ENCODE data around the gene PHOX2A.

DNA sequence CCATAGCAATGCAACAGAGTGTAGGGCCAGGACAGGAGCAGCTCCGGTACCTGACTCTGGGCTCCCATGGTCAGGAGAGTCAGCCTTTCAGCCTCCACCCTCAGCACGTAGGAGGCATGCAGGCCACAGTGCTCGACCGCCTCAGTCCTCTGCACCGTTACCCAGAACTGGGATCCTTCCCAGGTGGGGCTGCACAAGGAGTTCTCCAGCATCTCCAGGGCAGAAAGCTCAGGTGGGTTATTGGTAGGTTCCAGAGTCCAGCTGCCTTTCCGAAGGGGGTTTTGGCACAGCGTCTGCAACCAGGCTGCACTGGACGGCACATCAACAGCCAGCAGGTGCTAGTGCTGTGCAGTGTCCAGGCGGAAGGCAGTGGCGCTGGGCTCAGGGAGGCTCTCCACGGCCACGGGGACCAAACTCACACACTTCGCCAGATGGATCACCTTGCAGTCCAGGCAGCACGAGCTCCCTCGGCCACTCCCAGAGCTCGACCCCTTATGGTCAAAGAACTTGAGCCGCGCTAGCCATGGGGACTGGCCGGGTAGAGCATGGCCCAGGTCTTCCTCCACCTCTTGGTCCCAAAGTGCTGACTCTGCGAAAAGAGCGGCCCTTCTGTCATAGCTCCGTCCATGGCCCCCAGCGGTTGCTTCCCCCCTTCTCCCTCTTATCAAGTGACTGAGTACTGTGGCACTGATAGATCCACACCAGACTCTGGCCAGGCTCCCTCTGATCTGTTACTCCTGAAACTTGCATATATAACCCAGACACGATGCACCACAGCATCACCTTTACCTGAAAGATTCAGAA, 6.9 kb upstream of the PHOX2A start:
- TF ChIP-seq POLR2A (IDR thresholded peaks at IDR 0.05): no peak
- TF ChIP-seq, protein P1, sequence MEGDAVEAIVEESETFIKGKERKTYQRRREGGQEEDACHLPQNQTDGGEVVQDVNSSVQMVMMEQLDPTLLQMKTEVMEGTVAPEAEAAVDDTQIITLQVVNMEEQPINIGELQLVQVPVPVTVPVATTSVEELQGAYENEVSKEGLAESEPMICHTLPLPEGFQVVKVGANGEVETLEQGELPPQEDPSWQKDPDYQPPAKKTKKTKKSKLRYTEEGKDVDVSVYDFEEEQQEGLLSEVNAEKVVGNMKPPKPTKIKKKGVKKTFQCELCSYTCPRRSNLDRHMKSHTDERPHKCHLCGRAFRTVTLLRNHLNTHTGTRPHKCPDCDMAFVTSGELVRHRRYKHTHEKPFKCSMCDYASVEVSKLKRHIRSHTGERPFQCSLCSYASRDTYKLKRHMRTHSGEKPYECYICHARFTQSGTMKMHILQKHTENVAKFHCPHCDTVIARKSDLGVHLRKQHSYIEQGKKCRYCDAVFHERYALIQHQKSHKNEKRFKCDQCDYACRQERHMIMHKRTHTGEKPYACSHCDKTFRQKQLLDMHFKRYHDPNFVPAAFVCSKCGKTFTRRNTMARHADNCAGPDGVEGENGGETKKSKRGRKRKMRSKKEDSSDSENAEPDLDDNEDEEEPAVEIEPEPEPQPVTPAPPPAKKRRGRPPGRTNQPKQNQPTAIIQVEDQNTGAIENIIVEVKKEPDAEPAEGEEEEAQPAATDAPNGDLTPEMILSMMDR (IDR thresholded peaks at IDR 0.05): no peak
- no peak for TF ChIP-seq POLR2AphosphoS5 (IDR thresholded peaks at IDR 0.05; ENCODE audit: insufficient read depth in 1 of 2, low read depth in 1 of 2)

Data from vagina (tissue), 2 donors.